ENCODE data around the gene CCDC116. TPM values are rescaled to one million over a fixed set of nuclear protein-coding genes. Genes with fewer than 3 reads are reported as not detected.

The CCDC116 gene
- total and polyA plus RNA-seq, 9 donors, result 0.46 to 0.88 (median 0.67) TPM; not detected in 1

DNA sequence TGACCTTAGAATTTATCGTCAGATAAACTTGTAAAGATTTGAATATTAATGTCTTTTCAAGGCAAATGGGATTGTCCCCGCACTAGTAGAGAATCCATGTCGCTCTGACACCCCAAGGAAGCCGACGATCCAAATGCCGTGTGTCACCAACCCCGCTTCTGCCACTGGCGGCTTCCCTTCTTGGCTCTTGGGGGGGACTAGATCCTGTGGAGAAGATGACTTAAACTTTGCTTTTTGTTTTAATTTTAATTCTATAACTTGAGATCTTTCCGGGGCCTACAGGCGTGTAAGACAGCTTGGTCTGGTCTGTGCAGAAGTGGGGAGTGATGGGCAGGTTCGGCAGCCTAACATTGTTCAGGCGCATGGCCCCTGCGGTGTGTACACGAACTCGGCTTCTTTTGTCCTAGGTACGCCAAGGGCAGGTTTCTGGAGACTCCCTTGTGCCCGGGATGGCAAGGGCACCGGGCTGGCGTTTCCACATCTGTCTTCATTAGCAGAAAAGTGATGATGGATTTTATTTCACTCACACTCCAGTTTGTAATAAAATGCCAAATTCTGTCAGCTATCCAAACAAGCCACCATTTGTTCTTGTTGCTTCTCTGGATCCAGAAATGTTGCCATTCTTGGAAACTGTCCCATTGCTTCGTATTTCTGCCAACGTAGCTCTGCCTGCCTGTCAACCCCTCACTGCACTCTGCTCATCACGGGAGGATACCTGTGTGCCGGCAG, 9.5 kb upstream of the CCDC116 start:
- Histone ChIP-seq H3K4me3 (no peak overlapping the region), H3K36me3 (no peaks in the 10 kb centered on the region), H3K4me1 (ENCODE audit: insufficient read depth) (peaks cover 2% of the 10 kb centered on the region), H3K9me3 (no peaks in the 10 kb centered on the region), H3K27ac (no peak overlapping the region), H3K27me3 (no peaks in the 10 kb centered on the region)
- intact Hi-C loops (cut with DNase I), result no loop called here
- TF ChIP-seq, protein P1, sequence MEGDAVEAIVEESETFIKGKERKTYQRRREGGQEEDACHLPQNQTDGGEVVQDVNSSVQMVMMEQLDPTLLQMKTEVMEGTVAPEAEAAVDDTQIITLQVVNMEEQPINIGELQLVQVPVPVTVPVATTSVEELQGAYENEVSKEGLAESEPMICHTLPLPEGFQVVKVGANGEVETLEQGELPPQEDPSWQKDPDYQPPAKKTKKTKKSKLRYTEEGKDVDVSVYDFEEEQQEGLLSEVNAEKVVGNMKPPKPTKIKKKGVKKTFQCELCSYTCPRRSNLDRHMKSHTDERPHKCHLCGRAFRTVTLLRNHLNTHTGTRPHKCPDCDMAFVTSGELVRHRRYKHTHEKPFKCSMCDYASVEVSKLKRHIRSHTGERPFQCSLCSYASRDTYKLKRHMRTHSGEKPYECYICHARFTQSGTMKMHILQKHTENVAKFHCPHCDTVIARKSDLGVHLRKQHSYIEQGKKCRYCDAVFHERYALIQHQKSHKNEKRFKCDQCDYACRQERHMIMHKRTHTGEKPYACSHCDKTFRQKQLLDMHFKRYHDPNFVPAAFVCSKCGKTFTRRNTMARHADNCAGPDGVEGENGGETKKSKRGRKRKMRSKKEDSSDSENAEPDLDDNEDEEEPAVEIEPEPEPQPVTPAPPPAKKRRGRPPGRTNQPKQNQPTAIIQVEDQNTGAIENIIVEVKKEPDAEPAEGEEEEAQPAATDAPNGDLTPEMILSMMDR (IDR thresholded peaks at IDR 0.05), result no peak
- TF ChIP-seq EP300 (IDR thresholded peaks at IDR 0.05) (no peak), POLR2A (IDR thresholded peaks at IDR 0.05) (no peak)
- 89 to 91% (median 89%) methylated on average over 23 of the region's 23 CpGs for WGBS, 3 donors
- no peak for DNase-seq

DNA sequence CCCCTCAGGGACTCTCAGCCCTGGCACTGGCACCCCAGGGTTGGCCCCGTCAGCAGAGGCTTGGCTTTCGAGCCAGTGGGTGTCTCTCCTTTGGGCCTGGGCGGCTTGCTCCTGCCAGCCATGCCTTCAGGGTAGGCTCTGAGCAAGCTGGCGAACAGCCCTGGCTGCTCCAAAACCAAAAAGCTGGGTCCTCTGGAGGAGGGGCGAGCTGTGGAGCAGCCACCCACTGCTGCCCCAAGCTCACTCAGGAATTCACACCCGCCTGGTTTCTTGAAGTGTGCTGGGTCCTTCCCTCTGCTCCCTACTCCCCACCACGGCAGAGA, 9.0 kb upstream of the CCDC116 start:
- intact Hi-C loops (cut with DNase I), result no loop called here
- DNase-seq, result no peak
- TF ChIP-seq EP300 (IDR thresholded peaks at IDR 0.05) (no peak), POLR2A (IDR thresholded peaks at IDR 0.05) (no peak)
- TF ChIP-seq, protein P1 (IDR thresholded peaks at IDR 0.05), result no peak
- Histone ChIP-seq H3K9me3 (no peaks in the 10 kb centered on the region), H3K36me3 (no peaks in the 10 kb centered on the region), H3K4me1 (ENCODE audit: insufficient read depth) (peaks cover 2% of the 10 kb centered on the region), H3K27me3 (no peaks in the 10 kb centered on the region), H3K4me3 (no peak overlapping the region), H3K27ac (no peak overlapping the region)
- WGBS, 3 donors, result 88 to 90% (median 89%) methylated on average over 7 of the region's 7 CpGs

DNA sequence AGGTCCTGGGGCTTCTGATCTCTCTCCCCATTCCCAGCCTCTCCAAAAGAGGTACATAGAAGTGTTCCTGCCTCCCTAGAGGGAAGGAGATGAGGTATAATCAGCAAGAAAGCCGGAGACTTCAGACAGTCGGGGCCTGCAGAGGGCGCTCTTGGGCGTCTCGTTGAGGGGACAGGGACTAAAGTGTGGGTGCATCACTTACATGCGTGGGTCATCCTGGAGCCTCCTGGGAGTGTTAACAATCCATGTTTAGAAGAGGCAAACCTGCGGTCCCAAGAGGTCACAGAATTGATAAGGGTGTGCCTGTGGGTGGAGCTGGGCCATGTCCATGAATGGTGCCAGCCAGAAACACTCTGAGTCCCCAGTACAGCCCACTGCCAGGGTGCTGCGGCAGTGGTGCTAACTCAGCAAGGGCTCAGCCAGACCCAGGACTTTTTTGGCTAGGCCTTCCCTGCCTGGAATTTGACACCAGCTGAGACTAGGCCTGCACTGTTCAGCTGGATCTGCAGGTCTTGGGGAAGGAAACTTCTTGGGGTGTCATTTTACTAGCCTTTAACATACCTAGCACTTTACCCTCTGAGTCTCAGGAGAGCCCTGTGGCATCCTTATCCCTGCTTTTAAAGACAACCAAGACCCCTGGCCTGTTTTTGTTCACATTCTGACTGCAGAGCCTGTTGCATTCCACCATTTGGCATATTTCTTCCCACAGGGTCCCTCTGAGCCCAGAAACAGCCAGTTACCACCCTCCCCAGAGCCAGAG, 8.3 kb upstream of the CCDC116 start:
- no peak overlapping the region for H3K4me3 ChIP-seq
- H3K4me1 ChIP-seq (ENCODE audit: insufficient read depth), result peaks cover 7% of the 10 kb centered on the region
- TF ChIP-seq EP300 (IDR thresholded peaks at IDR 0.05), result no peak
- no peak for TF ChIP-seq POLR2A (IDR thresholded peaks at IDR 0.05)
- TF ChIP-seq, protein P1 (IDR thresholded peaks at IDR 0.05), result no peak
- no peak for DNase-seq
- WGBS, 3 donors, result 46 to 58% (median 46%) methylated on average over 8 of the region's 8 CpGs
- no peaks in the 10 kb centered on the region for H3K9me3 ChIP-seq
- H3K36me3 ChIP-seq, result no peaks in the 10 kb centered on the region
- H3K27me3 ChIP-seq, result no peaks in the 10 kb centered on the region
- intact Hi-C loops (cut with DNase I), result no loop called here
- no peak overlapping the region for H3K27ac ChIP-seq

DNA sequence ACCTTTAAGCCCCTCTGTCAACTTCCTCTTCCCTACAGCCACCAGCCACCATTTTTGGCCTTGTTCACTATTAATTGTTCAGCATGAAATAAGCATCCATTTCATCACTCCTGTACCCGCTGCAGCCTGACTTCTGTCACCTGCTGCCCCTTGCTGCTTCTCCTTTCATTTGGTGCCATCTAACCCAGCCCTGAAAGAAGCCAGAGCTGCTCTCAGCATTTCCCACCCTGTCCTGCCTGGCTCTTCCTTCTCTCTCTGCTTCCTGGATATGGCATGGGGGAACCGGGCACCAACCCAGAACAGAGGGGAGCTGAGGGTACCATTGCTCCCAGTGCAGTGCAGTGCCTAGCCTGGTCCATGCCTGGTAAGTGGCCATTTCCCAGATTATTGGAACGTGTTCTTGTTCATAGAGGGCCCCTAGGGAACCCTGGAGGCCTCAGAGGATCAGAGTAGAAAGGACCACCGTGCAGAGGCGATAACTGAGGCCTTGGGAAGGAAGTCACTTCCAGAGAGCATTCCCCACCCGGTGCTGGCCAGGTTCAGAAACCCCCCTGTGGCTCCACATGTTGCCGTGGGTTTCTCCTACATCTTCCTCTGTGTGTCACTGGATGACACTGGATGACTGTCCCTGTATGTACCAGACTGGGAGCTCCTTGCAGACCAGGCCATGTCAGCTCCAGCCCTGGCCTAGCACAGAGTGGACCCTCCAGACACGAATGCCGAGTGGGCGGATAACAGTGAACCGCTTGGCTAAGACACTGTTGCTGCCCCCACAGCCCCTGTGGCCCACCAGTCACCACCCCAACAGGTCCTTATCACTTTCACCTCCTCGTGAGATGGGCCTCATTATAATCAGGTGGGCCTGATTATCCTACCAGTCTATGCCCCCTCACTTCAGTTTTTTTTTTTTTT, 7.4 kb upstream of the CCDC116 start:
- TF ChIP-seq, protein P1 (IDR thresholded peaks at IDR 0.05), result no peak
- TF ChIP-seq POLR2A (IDR thresholded peaks at IDR 0.05), result no peak
- no peak for TF ChIP-seq EP300 (IDR thresholded peaks at IDR 0.05)
- Histone ChIP-seq H3K36me3 (no peaks in the 10 kb centered on the region), H3K27ac (no peak overlapping the region), H3K9me3 (no peaks in the 10 kb centered on the region), H3K27me3 (no peaks in the 10 kb centered on the region), H3K4me3 (no peak overlapping the region), H3K4me1 (ENCODE audit: insufficient read depth) (peaks cover 7% of the 10 kb centered on the region)
- intact Hi-C loops (cut with DNase I), result no loop called here
- WGBS, 3 donors, result 71 to 77% (median 72%) methylated on average over 12 of the region's 12 CpGs
- DNase-seq, result no peak
